ENCODE results near the gene FBXO31. TPM values are rescaled to one million over a fixed set of nuclear protein-coding genes. Genes with fewer than 3 reads are reported as not detected.
"Not testable (repeated sequence)": the region's sequence is repeated elsewhere in the genome, so short reads cannot be mapped to it uniquely, and the experiment has no call there.

The FBXO31 gene
- total RNA-seq, 1 experiment from 2014 or later, result 53.9 TPM

GRCh38 chr16:87363771-87364455 lies 19.7 kb downstream of the FBXO31 start:
- TF ChIP-seq, protein P1, sequence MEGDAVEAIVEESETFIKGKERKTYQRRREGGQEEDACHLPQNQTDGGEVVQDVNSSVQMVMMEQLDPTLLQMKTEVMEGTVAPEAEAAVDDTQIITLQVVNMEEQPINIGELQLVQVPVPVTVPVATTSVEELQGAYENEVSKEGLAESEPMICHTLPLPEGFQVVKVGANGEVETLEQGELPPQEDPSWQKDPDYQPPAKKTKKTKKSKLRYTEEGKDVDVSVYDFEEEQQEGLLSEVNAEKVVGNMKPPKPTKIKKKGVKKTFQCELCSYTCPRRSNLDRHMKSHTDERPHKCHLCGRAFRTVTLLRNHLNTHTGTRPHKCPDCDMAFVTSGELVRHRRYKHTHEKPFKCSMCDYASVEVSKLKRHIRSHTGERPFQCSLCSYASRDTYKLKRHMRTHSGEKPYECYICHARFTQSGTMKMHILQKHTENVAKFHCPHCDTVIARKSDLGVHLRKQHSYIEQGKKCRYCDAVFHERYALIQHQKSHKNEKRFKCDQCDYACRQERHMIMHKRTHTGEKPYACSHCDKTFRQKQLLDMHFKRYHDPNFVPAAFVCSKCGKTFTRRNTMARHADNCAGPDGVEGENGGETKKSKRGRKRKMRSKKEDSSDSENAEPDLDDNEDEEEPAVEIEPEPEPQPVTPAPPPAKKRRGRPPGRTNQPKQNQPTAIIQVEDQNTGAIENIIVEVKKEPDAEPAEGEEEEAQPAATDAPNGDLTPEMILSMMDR (IDR thresholded peaks at IDR 0.05; ENCODE audit: unreplicated experiment), result no peak
- H3K4me3 Mint-ChIP-seq (ENCODE audit: unreplicated experiment), result no peak overlapping the region
- no TSS peak for BruUV-seq (replicated peaks)
- H3K9me3 Mint-ChIP-seq (ENCODE audit: unreplicated experiment), result no peaks in the 10 kb centered on the region
- no peak overlapping the region for H3K27ac Mint-ChIP-seq (ENCODE audit: low read depth, unreplicated experiment)
- H3K36me3 Mint-ChIP-seq (ENCODE audit: insufficient read depth, unreplicated experiment), result peaks cover 45% of the 10 kb centered on the region
- no peaks in the 10 kb centered on the region for H3K27me3 Mint-ChIP-seq (ENCODE audit: insufficient read depth, unreplicated experiment)
- DNase-seq (ENCODE audit: unreplicated experiment), result no peak
- intact Hi-C loops (cut with micrococcal nuclease), result no loop called here
- H3K4me1 Mint-ChIP-seq (ENCODE audit: insufficient read depth, unreplicated experiment), result peaks cover 4% of the 10 kb centered on the region
- ChIA-PET POLR2A (interaction anchor here (1.2 to 1.3 kb wide), 2 partner anchors 20 to 24 kb away, joined by 4 to 5 read pairs; partner anchors contain the start of gene FBXO31), CTCF (no interaction called here)

GRCh38 chr16:87362828-87363559 lies 20.6 kb downstream of the FBXO31 start:
- DNase-seq (ENCODE audit: unreplicated experiment); H3K9me3 Mint-ChIP-seq (ENCODE audit: unreplicated experiment); H3K27ac Mint-ChIP-seq (ENCODE audit: low read depth, unreplicated experiment); H3K27me3 Mint-ChIP-seq (ENCODE audit: insufficient read depth, unreplicated experiment); BruUV-seq (replicated peaks); intact Hi-C loops (cut with micrococcal nuclease); H3K4me1 Mint-ChIP-seq (ENCODE audit: insufficient read depth, unreplicated experiment); H3K4me3 Mint-ChIP-seq (ENCODE audit: unreplicated experiment): not testable (repeated sequence)
- ChIA-PET CTCF (interaction anchor here (0.6 kb wide), 1 partner anchor 312 kb away, joined by 3 read pairs; no protein-coding TSS in a partner anchor), POLR2A (interaction anchor here (0.6 to 1.3 kb wide), 2 partner anchors 21 to 38 kb away, joined by 3 to 5 read pairs; partner anchors contain the start of gene FBXO31)
- H3K36me3 Mint-ChIP-seq (ENCODE audit: insufficient read depth, unreplicated experiment), result peaks cover 54% of the 10 kb centered on the region

DNA sequence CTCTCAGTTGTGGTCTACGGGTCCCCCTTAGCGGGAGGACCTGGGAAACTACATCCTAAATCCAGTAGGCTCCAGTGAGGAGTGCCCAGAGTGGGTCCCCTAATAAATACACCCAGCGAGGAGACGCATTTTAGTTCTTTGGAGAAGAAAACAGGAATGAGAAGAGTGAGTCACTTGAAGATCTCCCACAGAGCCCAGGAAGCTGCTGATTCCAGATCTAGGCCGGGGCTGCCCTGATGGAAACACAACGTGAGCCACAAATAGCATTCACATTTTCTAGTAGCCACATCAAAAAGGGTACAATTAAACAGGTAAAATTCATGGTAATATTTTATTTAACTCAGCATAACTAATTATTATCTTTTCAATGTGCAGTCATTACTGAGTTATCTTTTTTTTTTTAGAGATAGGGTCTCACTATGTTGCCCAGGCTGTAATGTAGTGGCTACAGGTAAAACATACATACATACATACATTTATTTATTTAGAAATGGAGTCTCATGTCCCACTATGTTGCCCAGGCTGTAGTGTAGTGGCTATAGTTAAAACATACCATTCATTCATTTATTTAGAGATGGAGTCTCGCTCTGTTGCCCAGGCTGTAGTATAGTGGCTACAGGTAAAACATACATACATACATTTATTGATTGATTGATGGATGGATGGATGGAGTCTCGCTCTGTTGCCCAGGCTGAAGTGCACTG lies 21.5 kb downstream of the FBXO31 start:
- ChIA-PET CTCF (no interaction called here), POLR2A (interaction anchor here (0.6 to 0.7 kb wide), 2 partner anchors 37 to 112 kb away, joined by 3 read pairs; no protein-coding TSS in a partner anchor)
- TF ChIP-seq, protein P1 (IDR thresholded peaks at IDR 0.05; ENCODE audit: unreplicated experiment), result no peak
- no peak for DNase-seq (ENCODE audit: unreplicated experiment)
- Mint-ChIP-seq H3K4me3 (ENCODE audit: unreplicated experiment) (no peak overlapping the region), H3K4me1 (ENCODE audit: insufficient read depth, unreplicated experiment) (peaks cover 4% of the 10 kb centered on the region), H3K27ac (ENCODE audit: low read depth, unreplicated experiment) (no peak overlapping the region), H3K9me3 (ENCODE audit: unreplicated experiment) (no peaks in the 10 kb centered on the region), H3K36me3 (ENCODE audit: insufficient read depth, unreplicated experiment) (peaks cover 54% of the 10 kb centered on the region), H3K27me3 (ENCODE audit: insufficient read depth, unreplicated experiment) (no peaks in the 10 kb centered on the region)
- intact Hi-C loops (cut with micrococcal nuclease), result no loop called here
- BruUV-seq (replicated peaks), result no TSS peak

DNA sequence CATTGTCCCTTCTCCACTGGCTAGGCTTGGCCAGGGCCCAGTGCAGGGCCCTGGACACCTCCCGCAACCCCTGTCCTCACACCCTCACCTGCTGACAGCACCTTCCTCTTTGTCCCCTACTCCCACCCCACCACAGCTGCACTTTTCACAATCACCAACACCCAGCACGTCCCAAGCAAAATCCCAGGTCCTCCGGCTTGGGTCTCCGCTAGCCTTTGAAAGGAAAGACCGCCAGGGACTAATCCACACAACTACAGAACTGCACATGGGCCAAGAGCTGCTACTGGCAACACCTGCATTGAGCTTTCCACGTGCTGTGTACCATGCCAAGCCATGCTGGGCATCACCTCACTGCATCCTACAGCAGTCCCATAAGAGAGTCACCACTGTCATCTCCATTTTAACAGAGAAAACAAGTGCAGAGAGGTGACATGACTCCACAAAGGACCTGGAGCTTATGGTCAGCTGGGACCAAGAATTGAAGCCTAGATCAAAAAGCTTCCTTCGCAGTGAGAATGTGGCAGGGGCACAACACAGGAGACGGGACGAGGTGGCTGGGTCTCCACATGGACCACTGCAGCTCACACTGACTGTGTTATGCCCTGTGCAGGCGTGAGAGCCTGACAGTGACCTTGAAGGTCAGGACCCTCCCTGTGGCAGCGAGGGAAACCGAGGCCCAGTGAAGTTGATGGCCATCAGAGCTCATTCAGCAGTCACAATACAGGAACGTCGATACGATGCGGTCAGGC lies 22.5 kb downstream of the FBXO31 start:
- CTCF ChIA-PET, result interaction anchor here (0.6 to 0.7 kb wide), 3 partner anchors 467 to 1376 kb away, joined by 3 read pairs; no protein-coding TSS in a partner anchor
- no peaks in the 10 kb centered on the region for H3K27me3 Mint-ChIP-seq (ENCODE audit: insufficient read depth, unreplicated experiment)
- TF ChIP-seq, protein P1 (IDR thresholded peaks at IDR 0.05; ENCODE audit: unreplicated experiment), result no peak
- H3K36me3 Mint-ChIP-seq (ENCODE audit: insufficient read depth, unreplicated experiment), result peaks cover 49% of the 10 kb centered on the region
- POLR2A ChIA-PET, result no interaction called here
- H3K4me3 Mint-ChIP-seq (ENCODE audit: unreplicated experiment), result no peak overlapping the region
- H3K9me3 Mint-ChIP-seq (ENCODE audit: unreplicated experiment), result no peaks in the 10 kb centered on the region
- H3K27ac Mint-ChIP-seq (ENCODE audit: low read depth, unreplicated experiment), result no peak overlapping the region
- BruUV-seq (replicated peaks), result no TSS peak
- no peak for DNase-seq (ENCODE audit: unreplicated experiment)
- intact Hi-C loops (cut with micrococcal nuclease), result no loop called here
- no peaks in the 10 kb centered on the region for H3K4me1 Mint-ChIP-seq (ENCODE audit: insufficient read depth, unreplicated experiment)
